GM18858 (cell line): ENCODE data around the gene PRDM16.

Source experiments
- ATAC-seq: cut with Tn5 transposase; IDR thresholded peaks from one replicate; pipeline ENCODE4 v1.9.1; 2021; ENCODE audit not compliant: unreplicated experiment

The PRDM16 gene

DNA sequence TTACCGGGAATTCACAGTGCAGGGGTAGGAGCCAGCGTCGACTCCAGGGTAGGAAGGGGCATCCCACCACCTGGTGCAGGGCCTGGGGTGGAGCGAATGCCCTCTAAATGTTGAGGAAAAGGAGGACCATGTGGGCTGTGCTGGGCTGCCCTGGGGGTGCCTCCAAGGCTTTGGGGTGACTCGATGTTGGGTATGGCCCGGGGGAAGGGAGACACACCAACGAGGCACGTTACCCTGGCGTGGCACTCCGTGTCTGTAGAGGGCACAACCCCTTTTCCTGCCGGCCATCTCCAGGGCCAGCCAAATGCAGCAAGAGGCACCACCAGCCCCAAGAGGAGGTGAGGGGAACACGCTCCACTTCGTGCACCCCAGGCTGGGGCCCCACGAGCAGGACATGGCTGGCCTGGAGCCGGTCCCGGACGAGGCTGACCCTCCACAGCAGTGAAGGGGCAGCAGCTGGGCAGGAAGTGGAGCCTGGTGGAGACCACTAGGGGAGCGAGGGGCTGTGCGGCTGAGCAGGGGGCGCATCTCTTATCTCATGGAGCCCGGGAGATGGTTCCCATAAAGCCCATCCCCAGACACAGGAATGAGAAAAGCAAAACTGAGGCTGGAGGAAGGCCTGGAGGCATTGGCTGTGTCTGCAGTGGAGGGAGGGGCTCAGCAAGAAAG, 36.5 kb upstream of the PRDM16 start:
- no peak for ATAC-seq

DNA sequence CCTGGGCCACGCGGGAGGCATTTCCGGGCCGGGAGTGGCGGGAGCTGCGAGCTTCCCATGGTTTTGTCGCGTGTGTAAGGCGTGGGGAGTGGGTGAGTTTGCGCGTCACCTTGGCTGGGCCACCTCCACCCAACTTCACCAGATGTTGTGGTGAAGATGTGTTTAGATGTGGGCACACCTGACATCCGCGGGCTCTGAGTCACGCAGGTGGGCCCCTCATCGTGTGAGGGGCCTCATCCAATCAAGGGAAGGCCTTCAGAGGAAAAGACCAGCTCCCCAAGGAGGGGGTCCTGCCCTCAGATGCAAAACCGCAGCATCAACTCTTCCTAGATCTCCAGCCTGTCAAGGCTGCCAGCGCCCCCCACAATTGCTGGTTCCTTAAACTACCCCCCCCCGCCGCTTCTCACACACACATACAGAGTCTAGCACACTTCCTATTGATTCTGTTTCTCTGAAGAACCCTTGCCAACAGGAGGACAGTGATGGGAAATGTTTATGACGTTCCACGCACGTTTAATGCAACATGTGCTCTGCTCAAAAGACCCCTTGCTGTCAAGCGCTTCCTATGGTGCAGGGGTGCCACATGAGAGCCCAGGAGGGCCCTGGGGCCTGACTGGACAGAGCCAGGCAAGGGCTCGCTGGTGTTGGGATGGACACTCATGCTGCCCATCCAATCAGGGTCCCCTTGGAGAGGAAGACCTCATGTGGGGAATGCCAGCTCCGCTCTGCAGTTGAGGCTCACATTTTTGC, 35.8 kb upstream of the PRDM16 start:
- no peak for ATAC-seq

- no peak for ATAC-seq
These were observed 35.3 kb upstream of the PRDM16 start for GRCh38 chr1:3033790-3034090.

GRCh38 chr1:3034162-3034561, 34.8 kb upstream of the PRDM16 start:
- no peak for ATAC-seq

DNA sequence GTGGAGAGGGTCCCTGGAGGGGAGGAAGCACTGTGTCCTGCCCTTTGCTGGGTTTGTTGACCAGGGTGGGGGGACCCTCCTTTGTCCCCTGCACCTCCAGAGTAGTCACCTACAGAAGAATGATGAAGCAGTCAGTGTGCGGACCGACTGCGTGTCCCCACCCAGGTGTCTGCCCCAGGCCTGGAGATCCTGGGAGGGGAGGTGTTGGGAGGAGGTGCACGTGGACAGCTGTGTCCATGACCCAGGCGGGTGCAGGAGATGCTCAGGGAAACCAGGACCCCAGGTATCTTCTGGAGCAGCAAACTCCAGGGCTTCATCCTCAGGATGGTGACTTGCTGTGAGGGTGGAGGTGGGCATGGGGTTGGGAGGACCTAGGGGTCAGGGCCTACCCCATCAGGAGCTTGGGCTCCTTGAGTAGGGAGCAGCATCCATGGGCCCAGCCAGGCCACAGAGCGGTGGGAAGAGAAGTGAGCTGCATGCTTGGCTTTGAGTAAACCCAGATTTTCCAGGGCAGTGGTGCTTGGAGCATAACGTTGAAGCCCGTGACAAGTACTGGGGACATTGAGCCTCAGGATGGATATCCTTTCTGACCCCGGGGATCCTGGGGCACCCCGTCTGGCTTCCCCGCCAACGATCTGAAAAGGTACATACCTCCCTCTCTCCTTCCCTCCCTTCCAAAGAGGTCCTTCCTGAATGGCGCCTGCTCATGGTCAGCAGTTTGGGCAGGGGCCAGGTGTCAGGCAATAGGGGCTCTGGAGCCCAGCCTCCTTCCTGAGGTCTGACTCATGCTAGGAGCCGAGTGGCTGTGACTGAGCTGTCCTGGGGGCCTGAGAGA, 34.1 kb upstream of the PRDM16 start:
- no peak for ATAC-seq

GRCh38 chr1:3035563-3036446, 33.2 kb upstream of the PRDM16 start:
- ATAC-seq, result no peak

- ATAC-seq, result no peak
These were observed 32.3 kb upstream of the PRDM16 start for GRCh38 chr1:3036447-3037280.

GRCh38 chr1:3037281-3038040, 31.5 kb upstream of the PRDM16 start:
- ATAC-seq, result no peak

- ATAC-seq, result no peak
These were observed 30.9 kb upstream of the PRDM16 start for GRCh38 chr1:3038113-3038551.

DNA sequence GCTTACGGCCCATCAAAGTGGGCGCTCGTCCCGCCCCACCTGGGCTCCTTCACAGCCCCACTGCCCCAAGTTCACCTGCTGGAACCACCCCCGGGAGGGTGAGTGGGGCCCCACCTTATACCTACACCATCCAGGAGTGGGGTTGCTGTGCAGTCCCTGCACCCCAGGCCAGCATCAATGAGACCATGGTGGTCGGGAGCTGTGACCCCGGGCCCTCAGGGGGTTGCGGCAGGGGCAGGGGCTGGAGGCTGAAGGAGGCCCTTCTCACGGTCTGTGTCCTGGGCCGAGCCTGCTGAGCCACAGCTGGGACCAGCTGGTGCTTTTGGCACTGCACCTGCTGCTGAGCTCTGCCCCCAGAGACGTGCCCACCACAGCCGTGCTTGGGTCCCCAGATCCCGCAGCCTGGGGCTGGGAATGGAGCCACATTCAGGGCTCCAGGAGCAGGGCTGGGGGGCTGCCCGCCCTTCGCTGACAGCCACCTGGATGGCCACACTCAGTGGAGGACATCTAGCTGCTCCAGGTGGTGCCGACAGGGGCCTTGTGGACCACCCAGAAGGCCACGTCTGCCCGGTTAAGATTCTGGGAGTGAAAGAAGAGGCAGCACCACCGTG, 30.3 kb upstream of the PRDM16 start:
- ATAC-seq, result no peak

DNA sequence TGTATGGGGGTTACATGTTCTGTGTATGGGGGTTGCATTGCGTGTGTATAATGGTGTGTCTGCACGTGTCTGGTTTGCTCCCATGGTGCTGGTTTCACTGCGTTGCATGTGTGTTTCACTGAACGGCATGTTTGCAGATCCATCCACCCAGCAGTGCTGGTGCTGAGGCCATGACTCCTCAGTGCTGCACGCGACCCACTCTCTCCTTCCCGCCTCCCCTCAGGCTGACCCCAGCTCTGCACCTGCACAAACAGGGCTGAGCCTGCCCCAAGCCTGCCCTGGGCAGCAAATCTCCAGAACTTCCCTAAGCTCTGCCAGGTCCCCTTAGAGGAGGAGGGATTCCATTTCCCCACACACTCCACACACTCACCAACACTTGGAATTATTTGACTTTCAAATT, 29.0 kb upstream of the PRDM16 start:
- ATAC-seq, result no peak

- ATAC-seq, result no peak
These were observed 26.5 kb upstream of the PRDM16 start for GRCh38 chr1:3042481-3042880.

- ATAC-seq, result no peak
These were observed 19.8 kb upstream of the PRDM16 start for GRCh38 chr1:3049164-3049563.

DNA sequence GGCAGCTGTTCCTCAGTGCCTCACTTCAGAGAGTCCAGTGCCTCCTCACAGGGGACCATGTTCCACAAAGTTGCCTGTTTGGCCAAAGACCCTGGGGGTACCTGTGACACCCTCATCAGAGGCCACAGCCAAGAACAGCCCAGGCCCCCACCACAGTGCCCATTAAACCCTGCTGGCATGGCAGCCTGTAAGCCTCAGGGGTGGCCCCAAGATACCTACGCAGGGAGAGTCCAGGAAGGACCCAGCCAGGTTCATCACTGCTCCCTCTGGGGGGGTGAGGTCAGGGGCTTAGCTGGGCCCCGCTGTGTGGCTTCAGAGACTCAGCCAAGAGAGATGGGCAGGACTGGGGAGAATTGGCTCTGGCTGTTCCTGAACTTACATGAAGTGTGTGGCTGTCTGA, 19.1 kb upstream of the PRDM16 start:
- no peak for ATAC-seq

- no peak for ATAC-seq
These were observed 18.4 kb upstream of the PRDM16 start for GRCh38 chr1:3050603-3051002.

DNA sequence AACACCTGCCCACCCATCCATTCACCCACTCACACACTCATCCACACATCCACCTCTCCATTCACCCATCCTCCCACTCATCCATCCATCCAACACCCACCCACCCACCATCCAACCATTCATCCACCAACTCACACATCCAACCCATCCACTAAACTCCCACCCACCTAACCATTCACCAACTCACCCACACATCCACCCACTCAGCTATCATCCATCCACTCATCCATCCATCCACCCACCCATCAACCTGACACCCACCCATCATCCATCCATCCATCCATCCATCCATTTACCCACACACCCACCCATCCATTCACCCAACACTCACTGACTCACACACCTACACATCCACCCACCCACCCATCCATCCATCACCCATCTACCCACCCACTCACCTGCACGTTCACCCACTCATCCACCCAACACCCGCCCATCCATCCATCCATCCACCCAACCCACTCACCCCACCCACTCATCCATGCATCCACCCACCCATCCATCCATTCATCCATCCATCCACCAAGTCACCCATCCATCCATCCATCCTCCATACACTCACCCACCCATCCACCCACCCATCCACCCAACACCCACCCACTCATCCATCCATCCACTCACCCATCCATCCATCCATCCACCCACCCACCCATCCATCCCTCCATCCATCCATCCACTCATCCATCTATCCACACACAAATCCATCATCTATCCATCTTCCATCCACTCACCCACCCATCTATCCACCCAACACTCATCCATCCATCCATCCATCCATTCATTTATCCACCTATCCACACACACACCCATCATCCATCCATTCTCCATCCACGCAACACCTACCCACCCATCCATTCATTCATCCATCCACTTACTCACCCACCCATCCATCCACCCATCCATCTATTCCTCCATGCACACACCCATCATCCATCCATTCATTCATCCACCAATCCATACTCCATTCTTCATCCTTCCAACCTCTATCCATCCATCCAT, 17.4 kb upstream of the PRDM16 start:
- no peak for ATAC-seq

DNA sequence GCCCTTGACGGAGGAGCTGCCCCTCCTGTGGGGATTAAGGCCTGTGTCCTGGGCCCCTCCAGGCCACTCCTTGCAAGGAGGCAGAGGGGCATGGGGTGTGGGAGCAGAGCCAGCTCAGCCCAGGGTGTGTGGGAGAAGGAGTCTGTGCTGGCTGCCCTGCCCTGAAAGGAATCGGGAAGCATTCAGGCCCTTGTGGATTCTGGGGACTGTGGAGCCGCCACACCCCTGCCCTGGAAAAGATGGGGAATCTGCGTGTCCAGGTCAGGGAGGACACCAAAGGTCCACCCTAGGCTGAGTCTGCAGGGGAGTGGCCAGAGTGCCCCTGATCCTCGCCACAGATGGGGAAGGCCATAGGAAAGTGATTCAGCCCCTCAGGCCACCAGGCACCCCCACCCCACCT, 16.5 kb upstream of the PRDM16 start:
- no peak for ATAC-seq
